Activated CD8-positive, alpha-beta memory T cell treated with anti-CD3 and anti-CD28 coated beads, Interleukin-2, amount 50 U/mL, for 1 hour (primary cell): ENCODE data around the gene NOXRED1.
A peak's percentile ranks its signal among the peaks of the same experiment; 100 is the strongest.
"Not testable (repeated sequence)": the region's sequence is repeated elsewhere in the genome, so short reads cannot be mapped to it uniquely, and the experiment has no call there.

Source experiments
- DNase-seq: peaks from one replicate; pipeline ENCODE4 v3.0.0-alpha.2; 2020; ENCODE audit errors: extremely low read depth

NOXRED1 gene, protein sequence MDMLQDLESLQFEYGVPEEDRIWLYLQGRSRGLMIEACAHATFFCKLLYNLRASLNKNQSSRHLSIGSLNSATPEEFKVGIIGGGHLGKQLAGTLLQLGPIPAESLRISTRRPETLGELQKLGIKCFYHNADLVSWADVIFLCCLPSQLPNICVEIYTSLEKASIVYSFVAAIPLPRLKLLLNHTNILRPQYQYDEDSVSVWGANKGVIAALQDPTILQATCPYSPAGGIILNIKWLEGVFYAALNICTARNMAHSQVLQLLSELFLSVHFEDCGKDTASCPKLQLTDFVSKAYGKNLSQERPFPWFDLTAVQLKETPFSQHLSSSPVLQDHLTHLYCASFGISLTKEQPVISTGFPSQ

DNA sequence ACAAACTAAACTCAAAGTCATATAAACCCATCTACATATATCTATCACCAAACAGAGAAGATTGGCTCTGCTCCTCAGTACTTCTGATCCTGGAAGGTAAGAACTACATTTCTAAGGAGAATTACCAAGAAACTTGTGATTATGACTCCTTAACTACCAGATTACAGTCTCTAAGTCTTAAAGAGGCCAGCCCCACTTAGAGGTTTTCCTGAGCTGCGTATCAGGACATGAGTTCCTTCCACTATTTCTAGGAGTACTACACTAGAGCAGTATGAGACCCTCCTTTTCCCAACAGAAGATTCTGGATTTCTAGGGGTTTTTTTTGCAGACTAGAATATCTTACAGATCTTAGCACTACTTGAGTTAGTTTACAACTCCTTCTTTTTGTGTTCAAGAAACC lies at the start of gene NOXRED1:
Gene NOXRED1, minus strand, starts transcription at position 101 of the 400 bp plus-strand sequence. CDS start 634 bp downstream, outside the sequence.
- DNase-seq: no peak

DNA sequence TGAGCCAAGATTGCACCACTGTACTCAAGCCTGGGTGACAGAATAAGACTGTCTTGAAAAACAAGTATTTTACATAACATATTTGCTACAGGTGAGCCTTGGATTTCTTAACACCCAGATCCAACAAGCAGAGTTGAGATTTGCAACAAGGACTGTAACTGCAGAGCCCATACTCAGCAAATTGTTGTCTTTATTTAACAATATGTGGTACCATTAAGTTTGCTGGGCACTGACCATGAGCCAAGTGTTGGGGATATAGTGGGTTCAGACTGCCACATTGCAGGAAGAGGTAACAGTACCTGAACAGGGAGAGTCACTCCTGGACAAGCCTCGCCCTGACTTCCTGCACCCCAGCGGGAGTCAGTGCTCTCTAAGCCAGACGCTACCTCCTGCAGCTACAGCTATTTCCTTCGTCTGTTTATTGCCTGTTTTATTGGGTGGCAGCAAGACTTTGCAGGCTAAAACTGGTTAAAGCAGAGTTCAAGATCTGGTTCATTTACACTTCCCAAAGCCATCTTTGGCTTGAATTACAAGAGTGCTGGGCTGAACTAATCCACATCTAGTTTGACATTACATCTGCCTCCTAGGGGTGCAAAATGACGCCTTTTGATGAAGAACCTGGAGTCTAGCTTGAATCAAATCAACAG lies 47.0 kb upstream of the NOXRED1 start:
- no peak for DNase-seq

DNA sequence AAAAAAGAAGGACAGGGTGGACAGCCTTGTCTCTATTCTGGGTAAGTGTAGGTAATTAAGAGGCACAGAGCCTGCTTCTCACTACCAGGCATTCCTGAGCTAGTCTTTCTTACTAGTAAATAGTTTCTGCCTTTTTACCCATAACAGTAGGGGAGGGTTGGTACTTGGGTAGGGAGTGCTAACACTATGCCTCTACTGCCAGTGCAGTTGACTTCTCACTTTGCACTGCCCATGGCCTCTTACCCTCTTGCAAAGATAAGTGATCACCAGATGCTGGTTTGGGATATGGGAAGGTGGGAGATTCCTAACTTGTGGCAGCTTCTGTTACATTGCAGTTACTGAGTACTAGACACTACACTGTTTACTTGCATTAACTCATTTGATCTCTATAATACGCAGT lies 46.2 kb upstream of the NOXRED1 start:
- DNase-seq: no peak

DNA sequence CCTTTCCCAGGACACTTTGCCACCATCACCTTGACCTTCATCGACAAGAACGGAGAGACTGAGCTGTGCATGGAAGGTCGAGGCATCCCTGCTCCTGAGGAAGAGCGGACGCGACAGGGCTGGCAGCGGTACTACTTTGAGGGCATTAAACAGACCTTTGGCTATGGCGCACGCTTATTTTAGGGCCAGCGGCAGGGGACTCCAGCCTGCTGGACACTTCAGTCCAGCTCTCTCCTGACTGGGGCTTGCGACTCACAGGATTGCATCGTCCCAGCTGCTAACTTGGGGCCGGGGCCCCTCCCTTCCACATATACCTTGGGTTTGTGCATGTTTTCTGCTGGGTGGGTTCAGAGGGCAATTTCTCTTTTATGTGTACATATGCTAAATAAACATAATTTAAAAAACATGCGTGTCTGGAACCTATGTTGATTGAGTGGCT lies 45.8 kb upstream of the NOXRED1 start:
- DNase-seq: no peak

DNA sequence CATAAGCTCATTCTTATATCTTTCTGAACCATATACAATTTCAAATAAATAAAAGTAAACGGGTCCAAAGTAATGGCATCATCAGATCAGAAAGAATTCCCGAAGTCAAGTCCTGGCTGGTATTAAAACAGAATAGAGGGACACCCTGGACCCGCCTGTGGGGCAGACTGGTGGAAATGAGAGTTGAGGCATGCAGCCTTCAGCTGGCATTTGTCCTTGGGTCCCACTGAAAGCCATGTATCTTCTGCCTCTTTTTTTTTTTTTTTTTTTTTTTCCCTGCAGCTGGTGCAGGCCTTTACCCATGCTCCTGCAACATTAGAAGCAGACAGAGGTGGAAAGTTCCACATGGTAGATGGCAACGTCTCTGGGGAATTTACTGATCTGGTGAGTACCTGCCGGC lies 44.5 kb upstream of the NOXRED1 start:
- no peak for DNase-seq

DNA sequence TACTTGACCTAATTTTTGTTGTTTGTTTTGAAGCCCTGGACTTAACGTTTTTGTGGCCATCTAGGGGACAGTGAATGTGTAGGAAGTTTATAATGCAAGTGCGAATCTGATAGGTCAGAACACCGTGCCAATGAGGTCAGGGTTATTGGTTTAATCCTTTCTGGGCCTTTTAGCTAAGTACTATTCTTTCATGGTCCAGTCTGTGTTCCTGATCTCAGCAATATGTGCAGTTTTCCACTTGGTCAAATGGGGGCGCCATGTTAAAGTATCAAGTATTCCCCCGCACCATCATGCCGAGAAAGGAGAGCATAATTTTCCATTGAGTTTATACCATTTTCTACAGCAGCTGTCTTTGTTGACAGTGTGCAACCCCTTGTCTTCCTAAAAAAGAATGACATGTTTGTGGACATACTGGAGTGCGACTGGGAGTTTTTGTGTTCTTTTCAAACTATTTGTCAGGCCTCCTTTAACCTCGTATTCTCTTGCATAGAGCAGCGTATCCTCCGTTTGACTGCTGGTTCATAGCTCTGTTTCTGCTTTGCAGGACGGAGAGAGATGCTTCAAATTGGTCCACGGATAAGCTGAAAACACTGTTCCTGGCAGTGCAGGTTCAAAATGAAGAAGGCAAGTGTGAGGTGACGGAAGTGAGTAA lies 35.9 kb upstream of the NOXRED1 start:
- no peak for DNase-seq

DNA sequence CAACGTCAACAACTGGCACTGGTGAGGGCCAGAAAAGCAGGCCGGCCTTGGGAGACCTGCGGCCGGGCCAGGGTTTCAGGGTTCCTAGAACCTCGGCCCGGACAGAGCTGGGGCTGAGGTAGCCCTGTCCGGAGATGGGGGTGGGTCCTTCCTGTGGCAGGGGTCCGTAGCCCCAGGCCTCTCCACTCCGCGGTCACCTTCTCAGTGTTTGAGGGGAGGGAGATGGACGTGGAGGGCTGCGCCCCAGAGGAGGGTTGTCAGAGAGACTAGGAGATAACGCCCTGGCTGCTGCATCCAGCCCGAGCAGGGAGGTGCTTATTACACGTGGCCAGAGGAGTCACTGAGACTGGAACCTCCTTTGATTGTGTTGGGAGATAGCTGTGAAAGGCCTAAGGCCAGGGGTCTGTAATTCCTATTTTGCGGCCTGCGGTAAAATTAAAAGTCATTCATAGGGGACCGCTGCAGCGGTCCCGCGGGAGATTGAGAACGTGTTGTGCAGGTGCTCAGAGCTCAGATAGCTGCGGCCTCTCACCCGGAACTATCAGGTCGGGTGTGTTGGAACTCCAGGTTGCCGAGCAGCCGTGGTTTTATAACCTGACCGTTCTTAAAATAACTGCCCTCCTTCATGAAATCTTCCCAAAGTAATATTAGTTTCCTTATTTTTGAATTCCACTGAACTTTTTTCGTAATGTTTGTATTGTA lies 35.1 kb upstream of the NOXRED1 start:
- DNase-seq: no peak

DNA sequence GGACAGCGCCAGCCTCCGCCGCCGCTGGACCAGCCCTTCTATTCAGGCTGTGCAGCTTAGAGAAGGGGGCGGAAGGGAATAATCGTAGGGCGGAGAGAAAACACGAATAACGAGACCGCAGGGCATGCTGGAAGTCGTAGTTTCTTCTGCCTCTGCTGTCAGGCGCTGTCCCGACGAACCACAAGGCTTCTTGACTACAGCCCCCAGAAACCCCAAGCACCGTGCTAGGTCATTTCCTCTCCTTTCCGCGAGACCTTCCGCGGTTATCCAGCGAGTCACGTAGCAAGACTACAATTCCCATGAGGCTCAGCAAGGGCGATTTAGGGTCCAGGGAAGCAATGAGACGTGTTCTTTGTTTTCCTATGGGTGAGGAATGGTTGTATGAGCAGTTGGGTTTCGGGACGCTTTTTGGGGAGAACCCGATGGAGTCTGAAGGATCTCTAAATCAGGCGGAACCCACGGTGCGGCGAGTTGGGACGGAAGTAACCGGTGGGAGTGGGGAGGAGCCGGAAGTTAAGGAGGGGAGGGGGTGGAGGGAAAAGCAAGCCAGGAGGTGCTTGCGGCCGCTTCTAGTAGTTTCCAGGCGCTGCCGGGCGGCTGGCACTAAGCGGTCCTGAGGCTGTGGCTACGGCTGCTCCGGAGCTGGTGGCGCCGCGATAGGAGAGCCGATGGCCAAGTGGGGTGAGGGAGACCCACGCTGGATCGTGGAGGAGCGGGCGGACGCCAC lies 34.4 kb upstream of the NOXRED1 start, which contains the start of the genes AHSA1 and VIPAS39:
Gene AHSA1, plus strand, starts transcription at position 572 of the 727 bp plus-strand sequence. Its CDS starts 97 bp downstream, at position 669.
Gene VIPAS39, minus strand, starts transcription at position 80 of the 727 bp plus-strand sequence. CDS start 3,499 bp downstream, outside the sequence.
- peak; percentile 86 for DNase-seq

DNA sequence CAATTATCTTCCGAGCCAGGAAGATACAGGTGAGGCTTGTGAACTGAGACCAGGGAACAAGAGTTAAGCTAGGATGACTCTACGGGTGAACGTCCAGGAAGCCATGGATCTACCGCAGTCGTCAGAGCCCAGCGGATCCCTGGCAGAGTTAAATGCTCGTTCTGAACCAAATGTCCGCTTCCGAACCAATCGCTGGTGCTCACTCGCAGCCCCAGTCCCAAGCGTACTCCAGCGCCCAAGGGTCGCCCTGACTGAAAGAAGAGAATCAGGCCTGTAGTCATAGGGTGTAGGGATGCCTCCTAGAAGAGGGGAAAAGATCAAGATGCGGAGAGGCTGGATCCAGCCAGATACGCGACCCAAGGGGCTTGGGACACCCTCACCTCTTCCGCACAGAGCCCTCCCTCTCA lies 33.8 kb upstream of the NOXRED1 start:
- DNase-seq: no peak

DNA sequence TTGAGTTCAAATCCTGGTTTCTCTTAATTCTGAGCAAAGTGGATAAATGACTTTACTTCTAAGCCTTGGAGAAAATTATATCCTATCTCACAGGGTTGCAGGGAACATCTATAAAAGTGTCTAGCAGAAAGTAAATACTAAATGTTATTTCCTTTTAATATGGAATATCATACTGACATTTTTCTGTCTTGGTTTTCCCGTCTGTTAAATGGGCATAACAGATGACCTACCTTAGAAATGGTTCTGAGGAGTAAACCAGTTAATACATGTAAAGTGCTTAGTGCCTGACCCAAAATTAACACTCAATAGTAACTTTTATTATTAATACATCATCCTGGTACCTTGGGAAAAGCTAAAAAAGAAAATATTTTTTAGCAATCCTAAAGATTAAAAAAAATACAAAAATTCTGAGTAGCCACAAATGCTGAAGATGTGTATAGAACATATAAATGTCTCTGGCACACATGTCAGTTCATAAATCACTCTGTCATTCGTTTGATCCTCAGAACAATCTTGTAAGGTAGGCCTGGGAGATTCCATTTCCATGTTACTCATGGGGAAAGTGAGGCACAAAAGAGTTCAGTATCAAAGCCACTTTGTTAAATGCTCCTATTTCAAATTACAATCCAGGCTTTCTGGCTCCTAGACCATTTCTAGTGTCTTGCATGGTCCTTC lies 32.8 kb upstream of the NOXRED1 start:
- no peak for DNase-seq

DNA sequence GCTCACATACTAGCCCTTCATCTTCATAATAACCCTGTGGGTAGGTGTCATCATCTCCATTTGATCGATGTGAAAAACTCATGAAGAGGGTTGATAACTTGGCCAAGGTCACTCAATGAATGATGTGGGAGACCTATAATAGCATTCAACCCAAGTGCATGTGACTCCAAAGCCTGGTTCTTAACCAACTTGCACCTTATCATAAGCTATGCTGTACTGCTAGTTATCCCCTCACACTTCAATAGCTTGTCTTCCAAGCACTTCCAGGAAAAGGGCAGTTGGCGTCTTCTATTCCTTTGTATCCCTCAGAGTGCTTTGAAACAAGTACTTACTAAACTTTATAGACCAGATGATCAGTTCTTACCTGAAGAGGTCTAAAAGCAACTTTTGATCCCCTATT lies 18.9 kb upstream of the NOXRED1 start:
- DNase-seq: no peak

DNA sequence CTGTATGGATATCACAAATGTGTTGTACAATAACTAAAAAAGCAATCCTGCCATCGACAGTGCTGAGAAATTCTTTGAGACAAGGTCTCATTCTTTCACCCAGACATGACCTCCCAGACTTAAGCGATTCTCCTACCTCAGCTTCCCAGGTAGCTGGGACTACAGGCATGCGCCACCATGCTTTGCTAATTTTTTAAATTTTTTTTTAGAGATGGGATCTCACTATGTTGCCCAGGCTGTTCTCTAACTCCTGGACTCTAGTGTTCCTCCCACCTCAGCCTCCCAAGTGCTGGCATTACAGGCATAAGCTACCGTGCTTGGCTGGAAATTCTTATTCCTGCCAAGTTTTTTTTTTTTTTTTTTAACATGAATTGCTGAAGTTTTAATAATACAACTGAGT lies 16.5 kb upstream of the NOXRED1 start:
- no peak for DNase-seq

DNA sequence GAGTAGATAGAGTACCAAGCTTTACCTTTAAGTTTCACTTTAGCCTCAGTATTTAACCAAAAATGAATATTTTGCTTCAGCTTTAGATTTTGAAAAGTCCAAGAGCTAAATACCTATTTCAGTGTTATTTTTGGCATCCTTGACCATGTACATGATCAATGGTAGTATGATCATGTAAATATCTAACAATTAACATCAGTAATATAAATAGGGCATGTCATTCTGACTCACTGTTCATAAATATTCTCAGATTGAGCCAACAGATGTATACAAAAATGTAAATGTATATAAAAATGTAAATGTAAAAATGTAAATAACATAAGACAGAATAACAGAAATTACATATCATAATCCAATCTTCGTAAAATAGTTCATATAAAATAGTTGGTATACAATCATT lies 15.3 kb upstream of the NOXRED1 start:
- no peak for DNase-seq

DNA sequence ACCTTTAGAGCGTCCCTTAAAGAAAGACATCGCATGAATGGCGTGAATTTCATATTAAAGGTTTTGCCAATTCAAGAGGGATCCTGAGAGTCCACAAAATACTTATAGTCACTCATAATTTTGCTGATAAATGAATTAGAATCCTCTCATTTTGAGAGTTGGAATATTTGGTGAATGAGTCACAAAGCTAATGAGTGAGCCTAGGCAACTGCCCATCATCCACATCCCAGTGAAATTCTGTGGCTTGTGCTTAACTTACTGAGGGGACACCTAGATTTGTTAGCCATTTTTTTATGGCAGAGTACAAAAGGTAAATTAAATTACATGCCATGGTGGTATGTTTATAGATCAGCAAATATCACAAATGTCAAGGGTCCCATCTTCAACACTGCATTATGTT lies 12.7 kb upstream of the NOXRED1 start:
- no peak for DNase-seq

DNA sequence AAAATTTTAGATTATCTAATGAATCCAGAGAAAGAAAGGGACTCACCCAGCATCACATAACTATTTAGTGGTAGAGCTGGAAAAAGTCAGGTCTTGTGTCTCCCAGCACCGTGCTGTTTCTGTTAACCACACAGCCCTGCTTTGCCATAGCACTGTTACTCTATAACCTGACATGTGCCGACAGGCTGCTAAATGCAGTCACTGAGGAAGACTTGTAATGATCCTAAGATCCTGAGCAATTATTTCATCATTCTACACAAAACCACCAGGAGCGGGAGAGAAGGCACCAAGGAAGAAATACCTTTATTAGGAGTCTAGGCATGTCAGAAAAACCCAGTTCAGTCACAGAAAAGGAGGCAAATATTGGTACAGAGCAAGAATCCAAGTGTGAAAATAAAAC lies 3.1 kb upstream of the NOXRED1 start:
- no peak for DNase-seq

DNA sequence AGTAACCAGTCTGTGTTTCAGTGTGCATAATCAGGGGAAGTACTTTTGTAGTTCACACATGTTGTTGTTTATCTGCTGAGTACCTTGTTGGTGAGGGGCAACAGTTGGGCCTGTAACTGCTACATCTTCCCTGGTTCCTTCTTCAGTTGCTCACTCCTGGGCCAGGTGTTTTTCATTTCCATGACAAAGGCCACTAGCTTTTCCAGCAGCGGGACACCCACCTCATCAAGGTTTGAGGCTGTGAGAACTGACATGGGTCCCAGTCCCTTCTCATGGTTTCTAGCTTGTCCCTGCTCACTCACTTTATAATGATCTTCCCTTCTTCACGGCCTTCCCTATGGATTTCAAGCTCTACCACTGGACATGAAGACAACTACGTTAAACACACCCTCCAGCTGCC lies 1.5 kb upstream of the NOXRED1 start:
- DNase-seq: no peak

DNA sequence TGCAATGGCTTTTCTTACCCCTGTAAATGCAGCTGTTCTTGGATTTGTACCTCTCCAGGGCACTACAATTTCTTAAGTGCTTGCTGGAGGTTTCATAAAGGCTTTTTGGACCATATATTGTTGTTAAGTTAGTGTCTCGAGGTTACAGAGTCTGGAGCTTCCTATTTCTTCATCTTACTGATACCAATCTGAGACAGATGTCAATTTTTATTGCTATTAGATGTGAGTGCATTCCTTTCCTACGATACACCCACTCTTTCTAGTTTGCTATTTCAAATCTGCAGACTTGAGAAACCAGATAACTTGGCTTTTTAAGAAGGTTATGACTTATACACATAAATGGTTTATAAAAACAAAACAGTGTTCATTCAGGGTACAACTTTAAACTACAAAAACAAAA lies 2.1 kb downstream of the NOXRED1 start:
- no peak for DNase-seq

DNA sequence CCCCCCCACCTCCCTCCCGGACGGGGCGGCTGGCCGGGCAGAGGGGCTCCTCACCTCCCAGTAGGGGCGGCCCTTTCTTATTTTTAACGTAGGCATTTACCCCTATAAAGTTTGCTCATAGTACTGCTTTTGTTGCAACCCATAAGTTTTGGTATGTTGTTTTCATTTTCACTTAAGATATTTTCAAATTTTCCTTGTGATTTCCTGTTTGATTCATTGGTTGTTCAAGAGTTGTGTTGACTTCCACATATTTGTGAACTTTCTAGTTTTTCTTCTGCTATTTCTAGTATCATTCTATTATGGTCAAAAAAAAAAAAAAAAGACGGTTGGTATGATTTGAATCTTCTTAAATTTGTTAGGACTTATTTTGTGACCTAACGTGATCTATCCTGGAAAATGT lies 6.5 kb downstream of the NOXRED1 start:
- DNase-seq: no peak

DNA sequence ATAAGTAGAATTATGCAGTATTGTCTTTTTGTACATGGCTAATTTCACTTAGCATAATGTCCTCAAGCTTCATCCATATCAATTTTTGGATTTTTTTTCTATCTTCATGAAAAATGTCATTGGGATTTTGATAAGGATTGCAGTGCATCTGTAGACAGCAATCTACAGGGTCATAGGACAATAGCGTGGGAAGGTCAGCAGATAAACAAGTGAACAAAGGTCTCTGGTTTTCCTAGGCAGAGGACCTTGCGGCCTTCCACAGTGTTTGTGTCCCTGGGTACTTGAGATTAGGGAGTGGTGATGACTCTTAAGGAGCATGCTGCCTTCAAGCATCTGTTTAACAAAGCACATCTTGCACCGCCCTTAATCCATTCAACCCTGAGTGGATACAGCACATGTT lies 7.2 kb downstream of the NOXRED1 start:
- DNase-seq: not testable (repeated sequence)

DNA sequence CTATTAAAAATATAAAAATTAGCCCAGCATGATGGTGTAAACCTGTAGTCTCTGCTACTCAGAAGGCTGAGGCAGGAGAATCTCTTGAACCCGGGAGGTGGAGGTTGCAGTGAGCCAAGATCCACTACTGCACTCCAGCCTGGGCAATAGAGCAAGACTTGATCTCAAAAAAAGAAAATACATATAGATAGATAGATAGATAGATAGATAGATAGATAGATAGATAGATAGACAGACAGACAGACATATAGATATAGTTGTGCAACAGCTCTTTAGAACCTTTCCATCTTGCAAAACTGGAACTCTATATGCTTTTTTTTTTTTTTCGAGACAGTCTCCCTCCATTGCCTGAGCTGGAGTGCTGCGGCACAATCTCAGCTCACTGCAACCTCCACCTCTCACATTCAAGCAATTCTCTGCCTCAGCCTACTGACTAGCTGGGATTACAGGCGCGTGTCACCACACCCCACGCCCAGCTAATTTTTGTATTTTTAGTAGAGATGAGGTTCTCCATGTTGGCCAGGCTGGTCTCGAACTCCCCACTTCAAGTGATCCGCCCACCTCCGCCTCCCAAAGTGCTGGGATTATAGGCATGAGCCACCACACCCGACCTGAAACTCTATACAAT lies 7.8 kb downstream of the NOXRED1 start:
- not testable (repeated sequence) for DNase-seq
